HepG2 (cell line): ENCODE data around the gene PNN. TPM values are rescaled to one million over a fixed set of nuclear protein-coding genes. Genes with fewer than 3 reads are reported as not detected.

Source experiments
- ATF6 ChIP-seq: sonication (generic); formaldehyde crosslinking; conservative IDR thresholded peaks from 2 replicates; pipeline ENCODE4 v1.4.0; 2020; ENCODE audit warnings: missing genetic modification reagents
- CBX5 ChIP-seq: sonication (generic); formaldehyde crosslinking; IDR thresholded peaks from 2 replicates; pipeline ENCODE4 v1.4.0; 2020; ENCODE audit warnings: missing genetic modification reagents, borderline replicate concordance
- HBP1 ChIP-seq: IDR thresholded peaks from 2 replicates; pipeline ENCODE4 v1.6.1; 2016; ENCODE audit warnings: low read depth, control low read depth
- MBNL3 ChIP-seq: fragments of 250-450 bp; sonication (Bioruptor Pico); conservative IDR thresholded peaks from 2 replicates; pipeline ENCODE4 v1.8.0; 2022; ENCODE audit warnings: mild to moderate bottlenecking, inconsistent platforms
- POLR2G ChIP-seq: fragments of 200-400 bp; formaldehyde crosslinking; IDR thresholded peaks from 2 replicates; pipeline ENCODE4 v1.6.1; 2018; ENCODE audit warnings: mild to moderate bottlenecking, low read depth, low read length, moderate library complexity
- PTBP1 ChIP-seq: fragments of 200-400 bp; formaldehyde crosslinking; IDR thresholded peaks from 2 replicates; pipeline ENCODE4 v1.6.1; 2018; ENCODE audit warnings: low read length, low read depth; ENCODE audit not compliant: poor library complexity, severe bottlenecking
- TAF15 ChIP-seq: fragments of 200-400 bp; formaldehyde crosslinking; IDR thresholded peaks from one replicate; pipeline ENCODE4 v1.6.1; 2018; ENCODE audit warnings: mild to moderate bottlenecking, low read depth, low read length; ENCODE audit not compliant: poor library complexity, severe bottlenecking
- ZFP62 ChIP-seq: sonication (generic); formaldehyde crosslinking; IDR thresholded peaks from 2 replicates; pipeline ENCODE4 v1.4.0; 2020; ENCODE audit warnings: missing genetic modification reagents
- ZNF367 ChIP-seq: sonication (generic); formaldehyde crosslinking; IDR thresholded peaks from 2 replicates; pipeline ENCODE4 v1.4.0; 2020; ENCODE audit warnings: missing genetic modification reagents, borderline replicate concordance
- ZNF775 ChIP-seq: sonication (generic); formaldehyde crosslinking; IDR thresholded peaks from 2 replicates; pipeline ENCODE4 v1.4.0; 2020; ENCODE audit warnings: missing genetic modification reagents, mild to moderate bottlenecking, moderate library complexity, borderline replicate concordance
- polyA plus RNA-seq, 8 experiments: library from polyadenylated mRNA; depleted of rRNA in 3 of 8; stranded (reverse) in 7 of 8; unstranded in 1 of 8; fragments of >200 nt; fragmentation: Illumina TruSeq in 4 of 8; extraction: Trizol in 4 of 8; gene quantifications; 2 replicates each; pipeline versions ENCODE4 v1.2.1 to v1.2.3, GENCODE V29; 2011 to 2016; ENCODE audit warnings: low read depth in 4 of 8, missing spikeins in 1 of 8, mixed read lengths in 1 of 8; ENCODE audit not compliant: insufficient read depth in 1 of 8
- total RNA-seq, 5 experiments: library from RNA; depleted of rRNA; stranded (reverse); fragments of >200 nt; fragmentation: Illumina TruSeq; extraction: Trizol; gene quantifications; 2 replicates each; pipeline ENCODE4 v1.2.3, GENCODE V29; 2016; ENCODE audit warnings: low read depth in 1 of 5
- TF ChIP-seq, protein P1 (sequence below): sonication (generic); formaldehyde crosslinking; IDR thresholded peaks from 2 replicates; pipeline ENCODE4 v1.5.1; 2020; ENCODE audit warnings: mild to moderate bottlenecking, missing genetic modification reagents, moderate library complexity
- TF ChIP-seq, protein P2 (sequence below): sonication (generic); formaldehyde crosslinking; IDR thresholded peaks from 2 replicates; pipeline ENCODE4 v1.4.0; 2020; ENCODE audit warnings: missing genetic modification reagents
- TF ChIP-seq, protein P3 (sequence below): sonication (generic); formaldehyde crosslinking; IDR thresholded peaks from 2 replicates; pipeline ENCODE4 v1.4.0; 2020; ENCODE audit warnings: missing genetic modification reagents

The PNN gene
- total and polyA plus RNA-seq, 2 of the 13 experiments (the other 11 are each of a cell fraction or from before 2014, with no cell fraction given): 58.0 to 214 TPM

GRCh38 chr14:39174560-39175444 is at the start of gene PNN (continued):
- TF ChIP-seq, protein P1, sequence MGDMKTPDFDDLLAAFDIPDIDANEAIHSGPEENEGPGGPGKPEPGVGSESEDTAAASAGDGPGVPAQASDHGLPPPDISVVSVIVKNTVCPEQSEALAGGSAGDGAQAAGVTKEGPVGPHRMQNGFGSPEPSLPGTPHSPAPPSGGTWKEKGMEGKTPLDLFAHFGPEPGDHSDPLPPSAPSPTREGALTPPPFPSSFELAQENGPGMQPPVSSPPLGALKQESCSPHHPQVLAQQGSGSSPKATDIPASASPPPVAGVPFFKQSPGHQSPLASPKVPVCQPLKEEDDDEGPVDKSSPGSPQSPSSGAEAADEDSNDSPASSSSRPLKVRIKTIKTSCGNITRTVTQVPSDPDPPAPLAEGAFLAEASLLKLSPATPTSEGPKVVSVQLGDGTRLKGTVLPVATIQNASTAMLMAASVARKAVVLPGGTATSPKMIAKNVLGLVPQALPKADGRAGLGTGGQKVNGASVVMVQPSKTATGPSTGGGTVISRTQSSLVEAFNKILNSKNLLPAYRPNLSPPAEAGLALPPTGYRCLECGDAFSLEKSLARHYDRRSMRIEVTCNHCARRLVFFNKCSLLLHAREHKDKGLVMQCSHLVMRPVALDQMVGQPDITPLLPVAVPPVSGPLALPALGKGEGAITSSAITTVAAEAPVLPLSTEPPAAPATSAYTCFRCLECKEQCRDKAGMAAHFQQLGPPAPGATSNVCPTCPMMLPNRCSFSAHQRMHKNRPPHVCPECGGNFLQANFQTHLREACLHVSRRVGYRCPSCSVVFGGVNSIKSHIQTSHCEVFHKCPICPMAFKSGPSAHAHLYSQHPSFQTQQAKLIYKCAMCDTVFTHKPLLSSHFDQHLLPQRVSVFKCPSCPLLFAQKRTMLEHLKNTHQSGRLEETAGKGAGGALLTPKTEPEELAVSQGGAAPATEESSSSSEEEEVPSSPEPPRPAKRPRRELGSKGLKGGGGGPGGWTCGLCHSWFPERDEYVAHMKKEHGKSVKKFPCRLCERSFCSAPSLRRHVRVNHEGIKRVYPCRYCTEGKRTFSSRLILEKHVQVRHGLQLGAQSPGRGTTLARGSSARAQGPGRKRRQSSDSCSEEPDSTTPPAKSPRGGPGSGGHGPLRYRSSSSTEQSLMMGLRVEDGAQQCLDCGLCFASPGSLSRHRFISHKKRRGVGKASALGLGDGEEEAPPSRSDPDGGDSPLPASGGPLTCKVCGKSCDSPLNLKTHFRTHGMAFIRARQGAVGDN (CRISPR knock-in tag): peak; percentile 95
- peak; percentile 99 for TF ChIP-seq POLR2G
- TF ChIP-seq ATF6 (CRISPR knock-in tag): peak; percentile 84
- peak; percentile 50 for TF ChIP-seq TAF15
- TF ChIP-seq HBP1 (CRISPR knock-in tag): peak; percentile 88
- TF ChIP-seq CBX5: peak; percentile 52; the same call in 1 of the 2 replicates
- TF ChIP-seq ZNF775: peak; percentile 39
- 0 out of 2 replicates have a peak, but pooled peaks have one; percentile 75 for TF ChIP-seq ZFP62 (CRISPR knock-in tag)
- TF ChIP-seq PTBP1: peak; percentile 81
- TF ChIP-seq ZNF367 (CRISPR knock-in tag): peak; percentile 11; the same call in 1 of the 2 replicates
- TF ChIP-seq, protein P2, sequence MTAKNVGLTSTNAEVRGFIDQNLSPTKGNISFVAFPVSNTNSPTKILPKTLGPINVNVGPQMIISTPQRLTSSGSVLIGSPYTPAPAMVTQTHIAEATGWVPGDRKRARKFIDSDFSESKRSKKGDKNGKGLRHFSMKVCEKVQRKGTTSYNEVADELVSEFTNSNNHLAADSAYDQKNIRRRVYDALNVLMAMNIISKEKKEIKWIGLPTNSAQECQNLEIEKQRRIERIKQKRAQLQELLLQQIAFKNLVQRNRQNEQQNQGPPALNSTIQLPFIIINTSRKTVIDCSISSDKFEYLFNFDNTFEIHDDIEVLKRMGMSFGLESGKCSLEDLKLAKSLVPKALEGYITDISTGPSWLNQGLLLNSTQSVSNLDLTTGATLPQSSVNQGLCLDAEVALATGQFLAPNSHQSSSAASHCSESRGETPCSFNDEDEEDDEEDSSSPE (CRISPR knock-in tag): peak; percentile 95; the same call in 1 of the 2 replicates
- TF ChIP-seq, protein P3, sequence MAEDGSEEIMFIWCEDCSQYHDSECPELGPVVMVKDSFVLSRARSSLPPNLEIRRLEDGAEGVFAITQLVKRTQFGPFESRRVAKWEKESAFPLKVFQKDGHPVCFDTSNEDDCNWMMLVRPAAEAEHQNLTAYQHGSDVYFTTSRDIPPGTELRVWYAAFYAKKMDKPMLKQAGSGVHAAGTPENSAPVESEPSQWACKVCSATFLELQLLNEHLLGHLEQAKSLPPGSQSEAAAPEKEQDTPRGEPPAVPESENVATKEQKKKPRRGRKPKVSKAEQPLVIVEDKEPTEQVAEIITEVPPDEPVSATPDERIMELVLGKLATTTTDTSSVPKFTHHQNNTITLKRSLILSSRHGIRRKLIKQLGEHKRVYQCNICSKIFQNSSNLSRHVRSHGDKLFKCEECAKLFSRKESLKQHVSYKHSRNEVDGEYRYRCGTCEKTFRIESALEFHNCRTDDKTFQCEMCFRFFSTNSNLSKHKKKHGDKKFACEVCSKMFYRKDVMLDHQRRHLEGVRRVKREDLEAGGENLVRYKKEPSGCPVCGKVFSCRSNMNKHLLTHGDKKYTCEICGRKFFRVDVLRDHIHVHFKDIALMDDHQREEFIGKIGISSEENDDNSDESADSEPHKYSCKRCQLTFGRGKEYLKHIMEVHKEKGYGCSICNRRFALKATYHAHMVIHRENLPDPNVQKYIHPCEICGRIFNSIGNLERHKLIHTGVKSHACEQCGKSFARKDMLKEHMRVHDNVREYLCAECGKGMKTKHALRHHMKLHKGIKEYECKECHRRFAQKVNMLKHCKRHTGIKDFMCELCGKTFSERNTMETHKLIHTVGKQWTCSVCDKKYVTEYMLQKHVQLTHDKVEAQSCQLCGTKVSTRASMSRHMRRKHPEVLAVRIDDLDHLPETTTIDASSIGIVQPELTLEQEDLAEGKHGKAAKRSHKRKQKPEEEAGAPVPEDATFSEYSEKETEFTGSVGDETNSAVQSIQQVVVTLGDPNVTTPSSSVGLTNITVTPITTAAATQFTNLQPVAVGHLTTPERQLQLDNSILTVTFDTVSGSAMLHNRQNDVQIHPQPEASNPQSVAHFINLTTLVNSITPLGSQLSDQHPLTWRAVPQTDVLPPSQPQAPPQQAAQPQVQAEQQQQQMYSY: no peak
- no peak for TF ChIP-seq MBNL3 (CRISPR knock-in tag)
